Measurements from ENCODE around the gene PCDHA1.
"Not testable (repeated sequence)": the region's sequence is repeated elsewhere in the genome, so short reads cannot be mapped to it uniquely, and the experiment has no call there.

PCDHA1 gene

DNA sequence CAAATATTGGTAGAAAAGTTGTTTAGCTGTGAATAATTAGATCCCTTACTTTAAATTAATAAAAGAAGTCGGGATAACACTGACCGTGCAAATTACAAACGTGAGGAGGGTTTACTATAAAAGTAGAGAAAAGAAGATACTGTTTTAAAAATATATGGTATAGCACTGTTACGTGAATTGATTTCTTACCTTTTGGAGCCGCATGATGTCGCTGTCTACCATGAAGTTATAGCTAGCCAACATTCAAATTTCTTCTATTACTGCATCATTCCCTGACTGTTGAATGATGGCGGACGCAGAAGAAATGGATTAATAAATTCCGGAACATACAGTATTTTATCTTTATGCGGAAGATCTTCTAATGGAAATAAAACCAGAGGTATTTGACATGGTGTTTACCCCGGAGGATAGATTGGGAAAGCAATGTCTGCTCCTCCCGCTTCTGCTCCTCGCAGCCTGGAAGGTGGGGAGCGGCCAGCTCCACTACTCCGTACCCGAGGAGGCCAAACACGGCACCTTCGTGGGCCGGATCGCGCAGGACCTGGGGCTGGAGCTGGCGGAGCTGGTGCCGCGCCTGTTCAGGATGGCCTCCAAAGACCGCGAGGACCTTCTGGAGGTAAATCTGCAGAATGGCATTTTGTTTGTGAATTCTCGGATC is 41.9 kb downstream of the PCDHA1 start, which contains the start of gene PCDHA6:
Gene PCDHA6 (plus strand): TSS at position 257 of the 658 bp plus-strand sequence. CDS start 132 bp downstream, at position 389.
- Histone ChIP-seq H3K9ac (ENCODE audit: low read depth, low read length) (no peak within 1 kb of the TSS), H3K36me3 (ENCODE audit: insufficient read depth, low read length) (no peaks in the 10 kb centered on the region), H3K27me3 (ENCODE audit: insufficient read depth, low read length, poor library complexity) (no peaks in the 10 kb centered on the region), H3K79me2 (ENCODE audit: insufficient read depth, low read length) (no peaks in the 10 kb centered on the region), H3K4me1 (ENCODE audit: insufficient read depth, low read length) (no peaks in the 10 kb centered on the region), H3K27ac (ENCODE audit: low read length) (no peak within 1 kb of the TSS), H3K4me3 (ENCODE audit: low read depth in 1 of 2, low read length in 2 of 2) (no peak within 1 kb of the TSS), H3K9me3 (ENCODE audit: insufficient read depth, low read length, severe bottlenecking) (no peaks in the 10 kb centered on the region), H3K4me2 (ENCODE audit: insufficient read depth, low read length) (no peak within 1 kb of the TSS), H4K20me1 (ENCODE audit: insufficient read depth, low read length) (no peaks in the 10 kb centered on the region), H2AFZ (ENCODE audit: low read depth, low read length) (no peak within 1 kb of the TSS)
- ATAC-seq (ENCODE audit: insufficient read depth, low read depth) = no peak
- TF ChIP-seq EZH2 (IDR thresholded peaks at IDR 0.05; ENCODE audit: borderline replicate concordance, low read depth, low read length, severe bottlenecking) = no peak
- TF ChIP-seq, protein P1, sequence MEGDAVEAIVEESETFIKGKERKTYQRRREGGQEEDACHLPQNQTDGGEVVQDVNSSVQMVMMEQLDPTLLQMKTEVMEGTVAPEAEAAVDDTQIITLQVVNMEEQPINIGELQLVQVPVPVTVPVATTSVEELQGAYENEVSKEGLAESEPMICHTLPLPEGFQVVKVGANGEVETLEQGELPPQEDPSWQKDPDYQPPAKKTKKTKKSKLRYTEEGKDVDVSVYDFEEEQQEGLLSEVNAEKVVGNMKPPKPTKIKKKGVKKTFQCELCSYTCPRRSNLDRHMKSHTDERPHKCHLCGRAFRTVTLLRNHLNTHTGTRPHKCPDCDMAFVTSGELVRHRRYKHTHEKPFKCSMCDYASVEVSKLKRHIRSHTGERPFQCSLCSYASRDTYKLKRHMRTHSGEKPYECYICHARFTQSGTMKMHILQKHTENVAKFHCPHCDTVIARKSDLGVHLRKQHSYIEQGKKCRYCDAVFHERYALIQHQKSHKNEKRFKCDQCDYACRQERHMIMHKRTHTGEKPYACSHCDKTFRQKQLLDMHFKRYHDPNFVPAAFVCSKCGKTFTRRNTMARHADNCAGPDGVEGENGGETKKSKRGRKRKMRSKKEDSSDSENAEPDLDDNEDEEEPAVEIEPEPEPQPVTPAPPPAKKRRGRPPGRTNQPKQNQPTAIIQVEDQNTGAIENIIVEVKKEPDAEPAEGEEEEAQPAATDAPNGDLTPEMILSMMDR (IDR thresholded peaks at IDR 0.05; ENCODE audit: borderline replicate concordance, extremely low read depth, low read length, poor library complexity, severe bottlenecking) = no peak
- no peak for DNase-seq

DNA sequence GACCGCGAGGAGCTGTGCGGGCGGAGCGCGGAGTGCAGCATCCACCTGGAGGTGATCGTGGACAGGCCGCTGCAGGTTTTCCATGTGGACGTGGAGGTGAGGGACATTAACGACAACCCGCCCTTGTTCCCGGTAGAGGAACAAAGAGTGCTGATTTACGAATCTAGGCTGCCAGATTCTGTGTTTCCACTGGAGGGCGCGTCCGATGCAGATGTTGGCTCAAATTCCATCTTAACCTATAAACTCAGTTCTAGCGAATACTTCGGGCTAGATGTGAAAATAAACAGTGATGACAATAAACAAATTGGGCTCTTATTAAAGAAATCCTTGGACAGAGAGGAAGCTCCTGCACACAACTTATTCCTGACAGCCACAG is 42.4 kb downstream of the PCDHA1 start:
- DNase-seq = no peak
- ATAC-seq (ENCODE audit: insufficient read depth, low read depth) = no peak

DNA sequence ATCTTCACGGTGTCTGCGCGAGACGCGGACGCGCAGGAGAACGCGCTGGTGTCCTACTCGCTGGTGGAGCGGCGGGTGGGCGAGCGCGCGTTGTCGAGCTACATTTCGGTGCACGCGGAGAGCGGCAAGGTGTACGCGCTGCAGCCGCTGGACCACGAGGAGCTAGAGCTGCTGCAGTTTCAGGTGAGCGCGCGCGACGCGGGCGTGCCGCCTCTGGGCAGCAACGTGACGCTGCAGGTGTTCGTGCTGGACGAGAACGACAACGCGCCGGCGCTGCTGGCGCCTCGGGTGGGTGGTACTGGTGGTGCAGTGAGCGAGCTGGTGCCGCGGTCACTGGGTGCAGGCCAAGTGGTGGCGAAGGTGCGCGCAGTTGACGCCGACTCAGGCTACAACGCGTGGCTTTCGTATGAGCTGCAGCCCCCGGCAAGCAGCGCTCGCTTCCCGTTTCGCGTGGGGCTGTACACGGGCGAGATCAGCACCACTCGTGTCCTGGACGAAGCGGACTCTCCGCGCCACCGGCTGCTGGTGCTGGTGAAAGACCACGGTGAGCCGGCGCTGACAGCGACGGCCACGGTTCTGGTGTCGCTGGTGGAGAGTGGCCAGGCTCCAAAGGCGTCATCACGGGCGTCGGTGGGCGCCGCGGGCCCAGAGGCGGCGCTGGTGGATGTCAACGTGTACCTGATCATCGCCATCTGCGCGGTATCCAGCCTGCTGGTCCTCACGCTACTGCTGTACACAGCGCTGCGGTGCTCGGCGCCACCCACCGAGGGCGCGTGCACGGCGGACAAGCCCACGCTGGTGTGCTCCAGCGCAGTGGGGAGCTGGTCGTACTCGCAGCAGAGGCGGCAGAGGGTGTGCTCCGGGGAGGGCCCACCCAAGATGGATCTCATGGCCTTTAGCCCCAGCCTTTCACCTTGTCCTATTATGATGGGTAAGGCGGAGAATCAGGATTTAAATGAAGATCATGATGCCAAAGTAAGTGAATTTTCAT is 43.9 kb downstream of the PCDHA1 start:
- not testable (repeated sequence) for H3K79me2 ChIP-seq (ENCODE audit: insufficient read depth, low read length); DNase-seq; ATAC-seq (ENCODE audit: insufficient read depth, low read depth); H3K36me3 ChIP-seq (ENCODE audit: insufficient read depth, low read length); H3K4me2 ChIP-seq (ENCODE audit: insufficient read depth, low read length); H3K4me3 ChIP-seq (ENCODE audit: low read depth in 1 of 2, low read length in 2 of 2); H3K27me3 ChIP-seq (ENCODE audit: insufficient read depth, low read length, poor library complexity); H3K9ac ChIP-seq (ENCODE audit: low read depth, low read length); H4K20me1 ChIP-seq (ENCODE audit: insufficient read depth, low read length); H3K9me3 ChIP-seq (ENCODE audit: insufficient read depth, low read length, severe bottlenecking); H2AFZ ChIP-seq (ENCODE audit: low read depth, low read length); H3K27ac ChIP-seq (ENCODE audit: low read length); H3K4me1 ChIP-seq (ENCODE audit: insufficient read depth, low read length)

More for the DNA sequence above, 42.4 kb downstream of the PCDHA1 start:
- H3K9ac ChIP-seq (ENCODE audit: low read depth, low read length) = no peak overlapping the region
- TF ChIP-seq, protein P1 (IDR thresholded peaks at IDR 0.05; ENCODE audit: borderline replicate concordance, extremely low read depth, low read length, poor library complexity, severe bottlenecking) = no peak
- TF ChIP-seq EZH2 (IDR thresholded peaks at IDR 0.05; ENCODE audit: borderline replicate concordance, low read depth, low read length, severe bottlenecking) = no peak
- H3K27ac ChIP-seq (ENCODE audit: low read length) = no peak overlapping the region
- H3K4me3 ChIP-seq (ENCODE audit: low read depth in 1 of 2, low read length in 2 of 2) = no peak overlapping the region
- H3K9me3 ChIP-seq (ENCODE audit: insufficient read depth, low read length, severe bottlenecking) = no peaks in the 10 kb centered on the region
- H3K36me3 ChIP-seq (ENCODE audit: insufficient read depth, low read length) = no peaks in the 10 kb centered on the region
- H3K4me2 ChIP-seq (ENCODE audit: insufficient read depth, low read length) = no peak overlapping the region
- no peaks in the 10 kb centered on the region for H4K20me1 ChIP-seq (ENCODE audit: insufficient read depth, low read length)
- H3K27me3 ChIP-seq (ENCODE audit: insufficient read depth, low read length, poor library complexity) = no peaks in the 10 kb centered on the region
- no peaks in the 10 kb centered on the region for H3K79me2 ChIP-seq (ENCODE audit: insufficient read depth, low read length)
- no peak overlapping the region for H2AFZ ChIP-seq (ENCODE audit: low read depth, low read length)
- no peaks in the 10 kb centered on the region for H3K4me1 ChIP-seq (ENCODE audit: insufficient read depth, low read length)

- H3K79me2 ChIP-seq (ENCODE audit: insufficient read depth, low read length) = no peaks in the 10 kb centered on the region
Observed at GRCh38 chr5:140833993-140834392, 48.1 kb downstream of the PCDHA1 start, which contains the start of gene PCDHA7. Gene PCDHA7, plus strand, starts transcription at chr5:140834269. Its CDS starts 115 bp downstream, at chr5:140834384.

GRCh38 chr5:140834439-140835008 is 48.6 kb downstream of the PCDHA1 start:
- H3K27ac ChIP-seq (ENCODE audit: low read length); ATAC-seq (ENCODE audit: insufficient read depth, low read depth); H4K20me1 ChIP-seq (ENCODE audit: insufficient read depth, low read length); H3K4me1 ChIP-seq (ENCODE audit: insufficient read depth, low read length); H2AFZ ChIP-seq (ENCODE audit: low read depth, low read length); H3K27me3 ChIP-seq (ENCODE audit: insufficient read depth, low read length, poor library complexity); DNase-seq; H3K9me3 ChIP-seq (ENCODE audit: insufficient read depth, low read length, severe bottlenecking); H3K9ac ChIP-seq (ENCODE audit: low read depth, low read length); H3K4me2 ChIP-seq (ENCODE audit: insufficient read depth, low read length); H3K36me3 ChIP-seq (ENCODE audit: insufficient read depth, low read length); H3K4me3 ChIP-seq (ENCODE audit: low read depth in 1 of 2, low read length in 2 of 2); H3K79me2 ChIP-seq (ENCODE audit: insufficient read depth, low read length): not testable (repeated sequence)

More at GRCh38 chr5:140833993-140834392, 48.1 kb downstream of the PCDHA1 start, which contains the start of gene PCDHA7:
- no peak within 1 kb of the TSS for H3K4me3 ChIP-seq (ENCODE audit: low read depth in 1 of 2, low read length in 2 of 2)
- no peak within 1 kb of the TSS for H2AFZ ChIP-seq (ENCODE audit: low read depth, low read length)
- ATAC-seq (ENCODE audit: insufficient read depth, low read depth) = no peak
- no peak within 1 kb of the TSS for H3K4me2 ChIP-seq (ENCODE audit: insufficient read depth, low read length)
- H3K27me3 ChIP-seq (ENCODE audit: insufficient read depth, low read length, poor library complexity) = no peaks in the 10 kb centered on the region
- H3K9ac ChIP-seq (ENCODE audit: low read depth, low read length) = no peak within 1 kb of the TSS
- H3K27ac ChIP-seq (ENCODE audit: low read length) = no peak within 1 kb of the TSS
- H4K20me1 ChIP-seq (ENCODE audit: insufficient read depth, low read length) = no peaks in the 10 kb centered on the region
- H3K4me1 ChIP-seq (ENCODE audit: insufficient read depth, low read length) = no peaks in the 10 kb centered on the region
- no peak for TF ChIP-seq EZH2 (IDR thresholded peaks at IDR 0.05; ENCODE audit: borderline replicate concordance, low read depth, low read length, severe bottlenecking)
- TF ChIP-seq, protein P1 (IDR thresholded peaks at IDR 0.05; ENCODE audit: borderline replicate concordance, extremely low read depth, low read length, poor library complexity, severe bottlenecking) = no peak
- no peak for DNase-seq
- no peaks in the 10 kb centered on the region for H3K9me3 ChIP-seq (ENCODE audit: insufficient read depth, low read length, severe bottlenecking)
- no peaks in the 10 kb centered on the region for H3K36me3 ChIP-seq (ENCODE audit: insufficient read depth, low read length)

Data from DND-41 (cell line).